OCI-LY1 (cell line): Measurements from ENCODE around the gene IL6R.
"Not testable (repeated sequence)": the region's sequence is repeated elsewhere in the genome, so short reads cannot be mapped to it uniquely, and the experiment has no call there.

Source experiments
- H2AFZ ChIP-seq: fragments of 200-600 bp; sonication (generic), shearing (Covaris generic); 2 replicates; pipeline ENCODE4 v1.6.0; 2014; ENCODE audit warnings: antibody characterized with exemption, mild to moderate bottlenecking, low read length
- H3F3A ChIP-seq: fragments of 200-600 bp; sonication (generic), shearing (Covaris generic); 2 replicates; pipeline ENCODE4 v1.6.0; 2014; ENCODE audit warnings: mild to moderate bottlenecking, antibody characterized with exemption, low read length, moderate library complexity; ENCODE audit not compliant: insufficient read depth
- H3K27ac ChIP-seq: fragments of 200-600 bp; sonication (generic); 2 replicates; pipeline ENCODE4 v1.5.1; 2014; ENCODE audit warnings: low read length, mixed run types, mild to moderate bottlenecking, low read depth; ENCODE audit not compliant: poor library complexity, severe bottlenecking
- H3K27me3 ChIP-seq: fragments of 200-600 bp; sonication (generic); 2 replicates; pipeline ENCODE4 v1.6.0; 2014; ENCODE audit warnings: antibody characterized with exemption, mild to moderate bottlenecking, low read length, moderate library complexity; ENCODE audit not compliant: insufficient read depth
- H3K36me3 ChIP-seq: fragments of 200-600 bp; sonication (generic); 2 replicates; pipeline ENCODE4 v1.6.1; 2014; ENCODE audit warnings: mild to moderate bottlenecking, antibody characterized with exemption, low read length, moderate library complexity, mixed read lengths; ENCODE audit not compliant: insufficient read depth
- H3K4me1 ChIP-seq: fragments of 200-600 bp; sonication (generic); 2 replicates; pipeline ENCODE4 v1.5.1; 2014; ENCODE audit warnings: mild to moderate bottlenecking, low read length, moderate library complexity; ENCODE audit not compliant: insufficient read depth, severe bottlenecking
- H3K4me2 ChIP-seq: fragments of 200-600 bp; sonication (generic), shearing (Covaris generic); 2 replicates; pipeline ENCODE4 v1.6.1; 2014; ENCODE audit warnings: low read length
- H3K4me3 ChIP-seq: fragments of 200-600 bp; sonication (generic); 2 replicates; pipeline ENCODE4 v1.5.1; 2014; ENCODE audit warnings: low read length, low read depth, mild to moderate bottlenecking, mixed read lengths; ENCODE audit not compliant: poor library complexity, severe bottlenecking
- H3K79me2 ChIP-seq: fragments of 200-600 bp; shearing (Covaris generic); 2 replicates; pipeline ENCODE4 v1.6.1; 2016; ENCODE audit warnings: mixed run types, low read length, mixed read lengths; ENCODE audit not compliant: insufficient read depth
- H3K9ac ChIP-seq: fragments of 200-600 bp; sonication (generic), shearing (Covaris generic); 2 replicates; pipeline ENCODE4 v1.6.1; 2014; ENCODE audit warnings: mild to moderate bottlenecking, low read length, mixed read lengths
- H3K9me2 ChIP-seq: fragments of 200-600 bp; sonication (generic), shearing (Covaris generic); 2 replicates; pipeline ENCODE4 v1.6.1; 2014; ENCODE audit warnings: low read depth, mild to moderate bottlenecking, low read length, mixed read lengths
- H3K9me3 ChIP-seq: fragments of 200-600 bp; shearing (Covaris generic); 2 replicates; pipeline ENCODE4 v1.6.1; 2014; ENCODE audit warnings: low read length, mixed read lengths
- H4K20me1 ChIP-seq: fragments of 200-600 bp; sonication (generic), shearing (Covaris generic); 2 replicates; pipeline ENCODE4 v1.6.0; 2016; ENCODE audit warnings: mild to moderate bottlenecking, low read length; ENCODE audit not compliant: insufficient read depth
- EZH2 ChIP-seq: fragments of 200-600 bp; sonication (generic), shearing (Covaris generic); IDR thresholded peaks from 2 replicates; pipeline ENCODE4 v1.8.0; 2017; ENCODE audit warnings: borderline replicate concordance, mixed run types, mild to moderate bottlenecking, antibody characterized with exemption, low read length, moderate library complexity, mixed read lengths
- TF ChIP-seq, protein P1 (sequence below): fragments of 200-600 bp; sonication (generic), shearing (Covaris generic); IDR thresholded peaks from 2 replicates; pipeline ENCODE4 v1.5.1; 2017; ENCODE audit warnings: mild to moderate bottlenecking, antibody characterized with exemption, low read length, moderate library complexity, mixed read lengths

The IL6R gene

DNA sequence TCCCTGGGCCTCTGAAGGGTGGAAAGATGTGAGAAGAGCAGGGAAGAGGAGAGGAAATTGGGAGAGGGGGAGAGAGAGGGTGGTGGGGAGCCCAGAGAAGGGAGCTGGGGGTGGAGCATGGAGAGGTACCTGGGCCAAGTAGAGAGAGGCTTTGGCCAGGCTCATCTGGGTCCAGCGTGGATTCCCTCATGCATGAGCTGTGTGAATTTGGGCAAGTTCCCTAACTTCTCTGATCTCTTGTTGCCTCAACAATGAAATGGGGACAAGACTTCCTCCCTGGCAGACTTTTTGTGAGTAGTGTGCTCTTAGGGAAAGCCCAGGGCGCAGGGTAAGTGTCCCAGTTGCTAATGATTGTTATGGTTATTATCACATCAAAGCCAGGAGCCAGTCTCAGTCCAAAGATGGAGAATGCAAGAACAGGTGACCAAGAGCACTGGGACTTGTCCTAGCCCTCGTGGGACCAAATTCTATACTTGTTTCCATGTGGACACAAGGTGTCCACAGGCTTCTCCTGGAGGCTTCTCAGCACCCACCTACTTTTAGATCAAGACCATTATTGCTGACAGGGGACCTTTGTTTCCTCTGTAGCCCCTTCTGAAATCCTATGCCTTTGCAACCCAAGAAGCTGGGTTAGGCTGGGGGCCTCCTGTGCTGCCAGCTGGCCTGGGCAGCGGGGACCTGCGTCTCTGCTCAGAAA is 13.9 kb downstream of the IL6R start:
- Histone ChIP-seq H3K4me1 (no peaks in the 10 kb centered on the region), H2AFZ (no peak overlapping the region), H3K4me3 (no peak overlapping the region), H3K9me2 (no peaks in the 10 kb centered on the region), H3K4me2 (no peak overlapping the region), H3K9me3 (no peaks in the 10 kb centered on the region), H4K20me1 (no peaks in the 10 kb centered on the region), H3K9ac (no peak overlapping the region), H3K79me2 (no peaks in the 10 kb centered on the region), H3K27ac (no peak overlapping the region), H3K27me3 (no peaks in the 10 kb centered on the region), H3F3A (no peaks in the 10 kb centered on the region), H3K36me3 (no peaks in the 10 kb centered on the region)
- no peak for TF ChIP-seq EZH2
- TF ChIP-seq, protein P1, sequence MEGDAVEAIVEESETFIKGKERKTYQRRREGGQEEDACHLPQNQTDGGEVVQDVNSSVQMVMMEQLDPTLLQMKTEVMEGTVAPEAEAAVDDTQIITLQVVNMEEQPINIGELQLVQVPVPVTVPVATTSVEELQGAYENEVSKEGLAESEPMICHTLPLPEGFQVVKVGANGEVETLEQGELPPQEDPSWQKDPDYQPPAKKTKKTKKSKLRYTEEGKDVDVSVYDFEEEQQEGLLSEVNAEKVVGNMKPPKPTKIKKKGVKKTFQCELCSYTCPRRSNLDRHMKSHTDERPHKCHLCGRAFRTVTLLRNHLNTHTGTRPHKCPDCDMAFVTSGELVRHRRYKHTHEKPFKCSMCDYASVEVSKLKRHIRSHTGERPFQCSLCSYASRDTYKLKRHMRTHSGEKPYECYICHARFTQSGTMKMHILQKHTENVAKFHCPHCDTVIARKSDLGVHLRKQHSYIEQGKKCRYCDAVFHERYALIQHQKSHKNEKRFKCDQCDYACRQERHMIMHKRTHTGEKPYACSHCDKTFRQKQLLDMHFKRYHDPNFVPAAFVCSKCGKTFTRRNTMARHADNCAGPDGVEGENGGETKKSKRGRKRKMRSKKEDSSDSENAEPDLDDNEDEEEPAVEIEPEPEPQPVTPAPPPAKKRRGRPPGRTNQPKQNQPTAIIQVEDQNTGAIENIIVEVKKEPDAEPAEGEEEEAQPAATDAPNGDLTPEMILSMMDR, result no peak

DNA sequence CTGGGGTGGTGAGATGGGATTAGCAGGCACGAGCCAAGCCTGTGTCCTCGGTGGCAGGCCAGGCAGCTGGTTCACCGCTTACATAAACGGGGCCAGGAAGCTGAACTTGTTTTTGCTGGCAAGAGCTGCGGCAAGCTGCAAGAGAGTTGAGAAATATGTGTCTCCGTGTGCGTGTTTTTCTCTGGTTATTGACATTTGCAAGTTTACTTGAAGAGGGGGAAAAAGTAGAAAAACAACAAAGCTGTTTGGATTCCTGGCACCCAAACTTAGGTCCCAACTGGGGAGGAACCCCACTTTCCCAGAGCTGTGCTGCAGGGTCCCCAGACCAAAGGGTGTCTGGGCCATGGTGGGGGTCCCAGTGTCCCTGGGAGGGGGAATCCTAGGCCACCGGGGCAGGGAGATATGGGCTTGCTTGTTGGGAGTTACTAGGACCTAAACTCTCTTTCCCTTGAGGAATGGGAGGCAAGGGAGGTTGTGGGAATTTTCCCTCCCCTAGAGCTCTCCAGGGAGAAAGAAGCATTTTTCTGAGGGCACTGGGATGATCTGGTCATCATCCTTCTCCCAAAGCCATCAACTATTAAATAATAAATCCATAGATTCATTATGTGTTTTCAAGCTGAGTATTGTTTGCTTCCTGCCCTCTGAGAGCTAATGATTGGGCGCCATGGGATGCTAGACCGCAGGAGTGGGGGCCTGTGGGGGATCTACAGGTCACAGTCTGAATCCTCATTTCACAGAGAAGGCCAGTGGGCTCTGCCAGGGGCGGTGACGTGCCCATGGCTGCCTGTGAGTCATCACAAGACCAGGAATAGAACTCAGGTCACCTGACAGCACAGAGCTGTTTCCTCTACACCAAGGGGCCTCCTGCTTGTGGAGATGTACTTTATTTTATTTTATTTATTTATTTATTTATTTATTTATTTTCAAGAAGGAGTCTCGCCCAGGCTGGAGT is 14.8 kb downstream of the IL6R start:
- Histone ChIP-seq H2AFZ (no peak overlapping the region), H3K79me2 (no peaks in the 10 kb centered on the region), H3K9me3 (no peaks in the 10 kb centered on the region), H3K9ac (no peak overlapping the region), H3K4me2 (no peak overlapping the region), H3K27ac (no peak overlapping the region), H3K4me1 (no peaks in the 10 kb centered on the region), H3K4me3 (no peak overlapping the region), H4K20me1 (no peaks in the 10 kb centered on the region), H3K36me3 (no peaks in the 10 kb centered on the region), H3K9me2 (no peaks in the 10 kb centered on the region), H3F3A (no peaks in the 10 kb centered on the region), H3K27me3 (no peaks in the 10 kb centered on the region)
- TF ChIP-seq, protein P1, result no peak
- no peak for TF ChIP-seq EZH2

DNA sequence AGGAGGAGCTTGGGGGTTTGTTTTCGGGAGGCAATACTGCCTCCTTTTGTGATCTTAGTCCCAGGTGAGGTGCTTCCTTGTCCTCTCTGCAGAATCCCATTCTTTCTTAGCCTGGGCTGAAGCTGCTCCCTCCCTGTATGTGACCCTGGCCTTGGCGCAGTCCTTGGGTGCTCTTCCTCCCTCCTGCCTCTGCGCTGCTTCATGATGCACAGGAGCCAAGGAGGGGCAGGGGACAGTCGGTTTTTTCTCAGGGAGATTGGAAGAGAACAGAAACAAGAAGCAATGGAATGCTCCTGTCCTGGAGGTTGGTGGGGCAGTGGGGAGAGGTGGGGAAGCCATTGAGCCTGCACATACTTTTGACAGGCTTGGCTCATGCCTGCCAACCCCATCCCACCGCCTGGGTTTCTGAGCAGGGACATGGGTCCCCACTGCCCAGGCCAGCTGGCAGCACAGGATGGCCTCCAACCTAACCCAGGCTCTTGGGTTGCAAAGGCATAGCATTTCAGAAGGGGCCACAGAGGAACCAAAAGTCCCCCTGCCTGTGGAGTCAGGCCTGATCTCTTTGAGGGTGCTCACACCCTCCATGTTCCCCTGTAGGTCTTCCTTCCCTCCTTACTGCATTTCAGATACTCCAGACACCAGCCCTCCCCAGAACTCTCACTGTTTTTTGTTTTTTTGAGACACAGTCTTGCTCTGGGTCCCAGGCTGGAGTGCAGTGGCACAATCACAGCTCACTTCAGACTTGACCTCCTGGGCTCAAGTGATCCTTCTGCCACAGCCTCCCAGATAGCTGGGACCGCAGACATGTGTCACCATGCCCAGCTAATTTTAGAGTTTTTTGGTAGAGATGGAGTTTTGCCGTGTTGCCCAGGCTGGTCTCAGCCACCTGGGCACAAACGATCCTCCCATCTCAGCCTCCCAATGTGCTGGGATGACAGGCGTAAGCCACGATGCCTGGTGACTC is 16.1 kb downstream of the IL6R start:
- H3K4me2 ChIP-seq, result no peak overlapping the region
- no peak overlapping the region for H3K9ac ChIP-seq

DNA sequence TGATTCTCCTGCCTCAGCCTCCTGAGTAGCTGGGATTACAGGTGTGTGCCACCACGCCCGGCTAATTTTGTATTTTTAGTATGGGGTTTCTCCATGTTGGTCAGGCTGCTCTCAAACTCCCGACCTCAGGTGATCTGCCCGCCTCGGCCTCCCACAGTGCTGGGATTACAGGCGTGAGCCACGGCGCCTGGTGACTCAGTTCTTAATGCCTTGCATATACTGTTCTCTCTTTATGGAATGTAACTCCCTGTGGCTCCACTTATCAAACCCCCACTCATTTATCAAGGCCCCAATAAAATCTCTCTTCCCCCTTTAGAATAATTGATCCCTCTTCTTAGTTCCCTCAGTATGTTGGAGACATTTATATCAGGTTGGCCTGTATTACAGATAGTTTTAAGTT is 16.9 kb downstream of the IL6R start:
- not testable (repeated sequence) for H3K4me3 ChIP-seq, H3K36me3 ChIP-seq, H3K27me3 ChIP-seq, H3K9me2 ChIP-seq, H3K27ac ChIP-seq, H3K9me3 ChIP-seq, H3K9ac ChIP-seq, H3K79me2 ChIP-seq, H3K4me2 ChIP-seq, H3F3A ChIP-seq, H4K20me1 ChIP-seq, H3K4me1 ChIP-seq, H2AFZ ChIP-seq

More for the DNA sequence above, 16.1 kb downstream of the IL6R start:
- Histone ChIP-seq H4K20me1 (no peaks in the 10 kb centered on the region), H3K27me3 (no peaks in the 10 kb centered on the region), H3K79me2 (no peaks in the 10 kb centered on the region), H3K4me1 (no peaks in the 10 kb centered on the region), H3K9me3 (no peaks in the 10 kb centered on the region), H3F3A (no peaks in the 10 kb centered on the region), H3K4me3 (no peak overlapping the region), H3K36me3 (no peaks in the 10 kb centered on the region), H3K9me2 (no peaks in the 10 kb centered on the region), H2AFZ (no peak overlapping the region), H3K27ac (no peak overlapping the region)
- TF ChIP-seq, protein P1, result no peak
- TF ChIP-seq EZH2, result no peak
